Transverse colon (tissue), 4 donors: ENCODE data around the gene MYO7A. TPM values are rescaled to one million over a fixed set of nuclear protein-coding genes. Genes with fewer than 3 reads are reported as not detected.

ENCODE experiments used
- DNase-seq: peaks from one replicate; pipeline ENCODE4 v3.0.0-alpha.2; 2019
- H3K27ac ChIP-seq, 4 donors: fragments of 200-600 bp; sonication (generic); 2 replicates each; pipeline ENCODE4 v1.5.1; 2016 to 2018; ENCODE audit warnings: inconsistent platforms in 4 of 4
- H3K27me3 ChIP-seq: fragments of 200-600 bp; sonication (generic); 2 replicates; pipeline ENCODE4 v1.5.1; 2017; ENCODE audit warnings: inconsistent platforms
- H3K36me3 ChIP-seq, 4 donors: fragments of 200-600 bp; sonication (generic); 2 replicates each; pipeline ENCODE4 v1.5.1; 2017 to 2019; ENCODE audit warnings: inconsistent platforms in 4 of 4
- H3K4me1 ChIP-seq, 4 donors: fragments of 200-600 bp; sonication (generic); 2 replicates each; pipeline ENCODE4 v1.5.1; 2017 to 2020; ENCODE audit warnings: inconsistent platforms in 4 of 4
- H3K4me3 ChIP-seq, 4 donors: fragments of 200-600 bp; sonication (generic); 1 replicate in 1 of 4; 2 replicates in 3 of 4; pipeline versions ENCODE4 v1.5.1 to v1.6.1; 2017 to 2019; ENCODE audit warnings: inconsistent platforms in 4 of 4
- H3K9me3 ChIP-seq, 2 donors: fragments of 200-600 bp; sonication (generic); 2 replicates each; pipeline ENCODE4 v1.5.1; 2017 to 2019; ENCODE audit warnings: inconsistent platforms in 2 of 2
- EP300 ChIP-seq: sonication (generic); formaldehyde crosslinking; IDR thresholded peaks from one replicate; pipeline ENCODE4 v1.6.1; 2017; ENCODE audit warnings: antibody characterized with exemption, low read depth
- POLR2A ChIP-seq: fragments of 450-650 bp; IDR thresholded peaks from one replicate; pipeline ENCODE4 v1.6.1; 2016; ENCODE audit warnings: antibody characterized with exemption, mild to moderate bottlenecking, moderate library complexity
- POLR2AphosphoS5 ChIP-seq, 3 donors: sonication (generic); formaldehyde crosslinking; IDR thresholded peaks; one replicate each; pipeline ENCODE4 v1.6.1; 2016; ENCODE audit warnings: antibody characterized with exemption in 3 of 3
- WGBS, 2 donors: methylation state at CpG; one replicate each; pipeline ENCODE4 v1.1.5; 2018; ENCODE audit warnings: low coverage in 1 of 2; 5-methylcytosine and 5-hydroxymethylcytosine counted together
- in situ Hi-C, 4 donors: fragments of 200-750 bp; cut with MboI; loops; one replicate each; pipeline versions ENCODE4 v1.15.0 to v1.15.1; 2017; ENCODE audit warnings: low sequenced_read_pairs in 3 of 4, low pct_ligation_motif_present in 1 of 4, low pct_unique_long_range_greater_than_20kb in 1 of 4
- intact Hi-C: fragments of 100-400 bp; cut with DNase I; formaldehyde crosslinking; loops from one replicate; pipeline ENCODE4 v1.15.1; 2023; ENCODE audit warnings: low total_unique reads
- total RNA-seq, 4 donors: library from RNA; depleted of rRNA; stranded (reverse); fragments of >200 nt; gene quantifications; one replicate each; pipeline ENCODE4 v1.1.0, GENCODE V29; 2016
- TF ChIP-seq, protein P1 (sequence below), 5 experiments: fragments of 200-600 bp in 3 of 5; fragments of 450-650 bp in 2 of 5; sonication (generic) in 3 of 5; IDR thresholded peaks; 1 replicate in 2 of 5; 2 replicates in 3 of 5; pipeline ENCODE4 v1.5.1; 2016 to 2017; ENCODE audit warnings: antibody characterized with exemption in 5 of 5, inconsistent platforms in 3 of 5, mild to moderate bottlenecking in 2 of 5, moderate library complexity in 1 of 5

Gene MYO7A
- total RNA-seq, 4 donors from 2014 or later = 4.6 to 11.2 (median 5.5) TPM

DNA sequence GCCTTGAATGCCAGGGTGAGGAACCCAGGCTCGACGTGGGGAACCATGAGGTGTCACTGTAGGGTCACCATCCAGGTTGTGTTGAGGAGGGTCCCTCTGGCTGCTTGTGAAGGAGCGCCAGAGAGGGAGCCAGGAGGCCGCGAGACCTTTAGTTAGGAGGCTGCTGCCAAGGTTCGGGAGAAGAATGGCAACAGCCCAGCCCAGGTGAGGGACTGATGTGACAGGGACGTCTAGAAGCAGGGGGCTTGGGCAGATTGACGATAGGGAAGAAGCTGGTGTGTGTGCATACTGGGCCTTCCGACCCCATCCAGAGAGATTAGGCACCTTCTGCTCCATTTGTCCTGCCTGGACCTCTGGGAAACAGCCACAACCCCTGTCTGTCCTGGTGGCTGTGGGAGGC is 49.0 kb downstream of the MYO7A start:
- in situ Hi-C loops = loop anchor here in 2 of 4 donors (25.0 kb wide), 2 partner anchors 140 to 360 kb away; partner anchors contain the start of gene B3GNT6 (in 1 of the 2)
- no peak overlapping the region for H3K27ac ChIP-seq
- no peaks in the 10 kb centered on the region for H3K36me3 ChIP-seq
- 87 to 100% methylated on average over 2 to 9 of the region's 9 CpGs for WGBS, 2 donors
- DNase-seq = no peak
- no peak overlapping the region for H3K4me3 ChIP-seq
- no peak for TF ChIP-seq POLR2A
- TF ChIP-seq, protein P1, sequence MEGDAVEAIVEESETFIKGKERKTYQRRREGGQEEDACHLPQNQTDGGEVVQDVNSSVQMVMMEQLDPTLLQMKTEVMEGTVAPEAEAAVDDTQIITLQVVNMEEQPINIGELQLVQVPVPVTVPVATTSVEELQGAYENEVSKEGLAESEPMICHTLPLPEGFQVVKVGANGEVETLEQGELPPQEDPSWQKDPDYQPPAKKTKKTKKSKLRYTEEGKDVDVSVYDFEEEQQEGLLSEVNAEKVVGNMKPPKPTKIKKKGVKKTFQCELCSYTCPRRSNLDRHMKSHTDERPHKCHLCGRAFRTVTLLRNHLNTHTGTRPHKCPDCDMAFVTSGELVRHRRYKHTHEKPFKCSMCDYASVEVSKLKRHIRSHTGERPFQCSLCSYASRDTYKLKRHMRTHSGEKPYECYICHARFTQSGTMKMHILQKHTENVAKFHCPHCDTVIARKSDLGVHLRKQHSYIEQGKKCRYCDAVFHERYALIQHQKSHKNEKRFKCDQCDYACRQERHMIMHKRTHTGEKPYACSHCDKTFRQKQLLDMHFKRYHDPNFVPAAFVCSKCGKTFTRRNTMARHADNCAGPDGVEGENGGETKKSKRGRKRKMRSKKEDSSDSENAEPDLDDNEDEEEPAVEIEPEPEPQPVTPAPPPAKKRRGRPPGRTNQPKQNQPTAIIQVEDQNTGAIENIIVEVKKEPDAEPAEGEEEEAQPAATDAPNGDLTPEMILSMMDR (IDR thresholded peaks at IDR 0.05) = no peak
- TF ChIP-seq EP300 = no peak
- no peak for TF ChIP-seq POLR2AphosphoS5 (IDR thresholded peaks at IDR 0.05)
- H3K4me1 ChIP-seq = no peaks in the 10 kb centered on the region
- intact Hi-C loops = no loop called here
- no peaks in the 10 kb centered on the region for H3K9me3 ChIP-seq
- no peaks in the 10 kb centered on the region for H3K27me3 ChIP-seq

DNA sequence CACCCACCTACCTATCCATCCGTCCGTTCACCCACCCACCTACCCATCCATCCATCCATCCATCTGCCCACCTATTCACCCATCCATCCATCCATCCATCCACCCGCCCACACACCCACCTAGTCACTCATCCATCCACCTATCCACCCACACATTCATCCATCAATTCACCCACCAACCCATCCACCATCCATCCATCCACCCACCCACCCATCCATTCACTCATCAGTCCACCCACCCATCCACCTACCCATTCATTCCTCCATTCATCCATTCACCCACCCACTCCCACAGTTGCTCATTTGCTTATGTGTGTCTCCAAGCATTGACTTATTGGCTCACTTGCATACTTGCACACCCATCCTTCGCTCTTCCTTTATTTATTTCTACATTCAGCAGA is 50.1 kb downstream of the MYO7A start:
- no peak overlapping the region for H3K4me3 ChIP-seq
- WGBS, 2 donors = 79 to 91% methylated on average over 3 to 4 of the region's 4 CpGs
- no peak overlapping the region for H3K27ac ChIP-seq
- H3K36me3 ChIP-seq = no peaks in the 10 kb centered on the region
- no peaks in the 10 kb centered on the region for H3K9me3 ChIP-seq
- no peaks in the 10 kb centered on the region for H3K27me3 ChIP-seq
- intact Hi-C loops (no loop called here), in situ Hi-C loops (loop anchor here in 2 of 4 donors (25.0 kb wide), 2 partner anchors 141 to 359 kb away; partner anchors contain the start of gene B3GNT6 (in 1 of the 2))
- TF ChIP-seq POLR2A (no peak), EP300 (no peak), POLR2AphosphoS5 (IDR thresholded peaks at IDR 0.05) (no peak)
- TF ChIP-seq, protein P1 (IDR thresholded peaks at IDR 0.05) = no peak
- no peaks in the 10 kb centered on the region for H3K4me1 ChIP-seq
- no peak for DNase-seq

DNA sequence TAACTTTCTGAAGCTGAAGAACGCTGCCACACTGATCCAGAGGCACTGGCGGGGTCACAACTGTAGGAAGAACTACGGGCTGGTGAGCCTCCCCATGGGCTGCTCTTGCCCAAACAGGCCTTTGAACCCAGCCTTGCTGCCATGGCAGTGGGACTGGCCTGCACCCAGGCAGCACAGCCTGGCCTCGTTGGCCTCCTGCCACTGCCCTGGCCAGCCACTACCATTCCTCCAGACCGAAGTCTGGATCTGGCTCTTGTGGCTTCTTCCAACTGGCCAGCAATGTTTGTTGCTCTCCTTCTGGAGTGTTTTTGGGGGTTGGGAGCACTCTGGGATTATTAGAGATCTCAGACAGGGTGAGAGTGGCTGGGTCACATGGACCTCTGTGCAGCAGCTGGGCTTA is 51.0 kb downstream of the MYO7A start:
- Histone ChIP-seq H3K36me3 (no peaks in the 10 kb centered on the region), H3K4me1 (no peaks in the 10 kb centered on the region), H3K9me3 (no peaks in the 10 kb centered on the region), H3K27me3 (no peaks in the 10 kb centered on the region), H3K4me3 (no peak overlapping the region), H3K27ac (no peak overlapping the region)
- in situ Hi-C loops = loop anchor here in 2 of 4 donors (25.0 kb wide), 2 partner anchors 142 to 358 kb away; partner anchors contain the start of gene B3GNT6 (in 1 of the 2)
- no peak for DNase-seq
- TF ChIP-seq POLR2AphosphoS5 (IDR thresholded peaks at IDR 0.05) (no peak), POLR2A (no peak), EP300 (no peak)
- TF ChIP-seq, protein P1 (IDR thresholded peaks at IDR 0.05) = no peak
- intact Hi-C loops = no loop called here
- WGBS, 2 donors = 20 to 29% methylated on average over 1 to 2 of the region's 5 CpGs

DNA sequence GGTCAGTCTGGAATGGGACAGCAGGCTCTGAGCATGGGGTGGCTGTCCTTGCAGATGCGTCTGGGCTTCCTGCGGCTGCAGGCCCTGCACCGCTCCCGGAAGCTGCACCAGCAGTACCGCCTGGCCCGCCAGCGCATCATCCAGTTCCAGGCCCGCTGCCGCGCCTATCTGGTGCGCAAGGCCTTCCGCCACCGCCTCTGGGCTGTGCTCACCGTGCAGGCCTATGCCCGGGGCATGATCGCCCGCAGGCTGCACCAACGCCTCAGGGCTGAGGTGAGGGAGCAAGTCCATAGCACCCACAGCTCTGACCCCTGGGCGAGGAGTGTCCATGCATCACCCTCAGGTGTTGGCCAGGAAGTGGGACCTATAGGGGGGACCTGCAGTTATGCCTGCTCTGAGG is 51.6 kb downstream of the MYO7A start:
- DNase-seq = no peak
- H3K36me3 ChIP-seq = no peaks in the 10 kb centered on the region
- TF ChIP-seq POLR2AphosphoS5 (IDR thresholded peaks at IDR 0.05) (no peak), POLR2A (no peak), EP300 (no peak)
- TF ChIP-seq, protein P1 (IDR thresholded peaks at IDR 0.05) = no peak

More for the DNA sequence above, 51.6 kb downstream of the MYO7A start:
- H3K4me3 ChIP-seq = no peak overlapping the region
- intact Hi-C loops (loop anchor here (10.0 kb wide), 2 partner anchors 55 to 135 kb away; partner anchors contain the start of gene MYO7A), in situ Hi-C loops (loop anchor here in 3 of 4 donors (10.0 to 25.0 kb wide), 4 partner anchors 45 to 358 kb away; partner anchors contain the start of gene B3GNT6 (in 1 of the 3))
- 97% methylated on average over 19 of the region's 19 CpGs; no CpG with 5 or more reads in 1 of the 2 donors for WGBS, 2 donors
- no peaks in the 10 kb centered on the region for H3K27me3 ChIP-seq
- H3K9me3 ChIP-seq = no peaks in the 10 kb centered on the region
- no peaks in the 10 kb centered on the region for H3K4me1 ChIP-seq
- no peak overlapping the region for H3K27ac ChIP-seq
